CD4-positive, alpha-beta memory T cell (primary cell): ENCODE results near the gene CTNND1. TPM values are rescaled to one million over a fixed set of nuclear protein-coding genes. Genes with fewer than 3 reads are reported as not detected.
A peak's percentile ranks its signal among the peaks of the same experiment; 100 is the strongest.

Experiments used
- CTCF ChIA-PET: fragments of 350-600 bp; sonication (Branson Sonifier 250); formaldehyde crosslinking; loops from one replicate; lab custom pipeline; 2021; ENCODE audit warnings: inconsistent platforms; ENCODE audit not compliant: partially characterized antibody; lab: Charles Lee
- POLR2A ChIA-PET: fragments of 350-600 bp; sonication (Branson Sonifier 250); formaldehyde crosslinking; loops from one replicate; lab custom pipeline; 2021; ENCODE audit not compliant: partially characterized antibody; lab: Charles Lee
- DNase-seq, 5 donors: peaks; one replicate each; pipeline versions ENCODE4 v3.0.0 to v3.0.0-alpha.2; 2020 to 2022; ENCODE audit warnings: mixed read lengths in 1 of 5
- H3K27ac ChIP-seq: one replicate; pipeline ENCODE4 v1.7.0; 2013; ENCODE audit warnings: low read depth, low read length
- H3K27me3 ChIP-seq: 2 replicates; pipeline ENCODE4 v1.7.0; 2013; ENCODE audit warnings: mild to moderate bottlenecking, low read length, moderate library complexity; ENCODE audit not compliant: insufficient read depth
- H3K36me3 ChIP-seq: 2 replicates; pipeline ENCODE4 v1.7.0; 2013; ENCODE audit warnings: mild to moderate bottlenecking, low read length, moderate library complexity; ENCODE audit not compliant: insufficient read depth
- H3K4me1 ChIP-seq: 2 replicates; pipeline ENCODE4 v1.7.0; 2013; ENCODE audit warnings: mild to moderate bottlenecking, low read length, moderate library complexity; ENCODE audit not compliant: insufficient read depth
- H3K4me3 ChIP-seq, 2 donors: one replicate each; pipeline ENCODE4 v1.7.0; 2013; ENCODE audit warnings: low read length in 2 of 2, mild to moderate bottlenecking in 1 of 2
- H3K9me3 ChIP-seq, 2 donors: one replicate each; pipeline ENCODE4 v1.7.0; 2013; ENCODE audit warnings: low read length in 2 of 2, control low read depth in 1 of 2; ENCODE audit not compliant: control insufficient read depth in 1 of 2
- H3K27ac Mint-ChIP-seq, 7 donors: one replicate each; pipeline ENCODE4 v1.8.0; 2020 to 2021; ENCODE audit warnings: mixed read lengths in 7 of 7, mild to moderate bottlenecking in 6 of 7, inconsistent platforms in 3 of 7, moderate library complexity in 3 of 7
- H3K27me3 Mint-ChIP-seq, 2 donors: one replicate each; pipeline ENCODE4 v1.8.0; 2020 to 2021; ENCODE audit warnings: mixed read lengths in 2 of 2
- H3K36me3 Mint-ChIP-seq, 2 donors: one replicate each; pipeline ENCODE4 v1.8.0; 2020 to 2021; ENCODE audit warnings: mixed read lengths in 2 of 2, inconsistent platforms in 1 of 2, mild to moderate bottlenecking in 1 of 2
- H3K4me1 Mint-ChIP-seq, 4 donors: one replicate each; pipeline ENCODE4 v1.8.0; 2020 to 2021; ENCODE audit warnings: mixed read lengths in 4 of 4, mild to moderate bottlenecking in 1 of 4
- H3K4me3 Mint-ChIP-seq, 8 donors: one replicate each; pipeline ENCODE4 v1.8.0; 2020 to 2021; ENCODE audit warnings: mixed read lengths in 8 of 8, mild to moderate bottlenecking in 7 of 8, moderate library complexity in 6 of 8, inconsistent platforms in 3 of 8
- H3K9me3 Mint-ChIP-seq, 8 donors: one replicate each; pipeline ENCODE4 v1.8.0; 2020 to 2021; ENCODE audit warnings: mixed read lengths in 8 of 8, mild to moderate bottlenecking in 5 of 8, inconsistent platforms in 3 of 8, moderate library complexity in 1 of 8
- intact Hi-C: fragments of 100-400 bp; cut with micrococcal nuclease; formaldehyde crosslinking; loops from one replicate; pipeline ENCODE4 v1.15.1; 2023
- polyA plus RNA-seq, 2 donors: library from polyadenylated mRNA; unstranded; fragments of 300-500 nt; fragmentation: Illumina TruSeq; gene quantifications; one replicate each; pipeline ENCODE4 v1.2.3, GENCODE V29; 2021
- total RNA-seq, 2 experiments: library from RNA; stranded (reverse); gene quantifications; one replicate each; pipeline ENCODE4 v1.2.3, GENCODE V29; 2021

CTNND1 gene
- total and polyA plus RNA-seq, 4 experiments from 2014 or later = 0.91 to 11.1 (median 5.9) TPM

GRCh38 chr11:57787920-57788702 is 26.5 kb downstream of the CTNND1 start:
- H3K4me1 ChIP-seq = peaks cover 23% of the 10 kb centered on the region
- H3K27ac ChIP-seq = no peak overlapping the region

DNA sequence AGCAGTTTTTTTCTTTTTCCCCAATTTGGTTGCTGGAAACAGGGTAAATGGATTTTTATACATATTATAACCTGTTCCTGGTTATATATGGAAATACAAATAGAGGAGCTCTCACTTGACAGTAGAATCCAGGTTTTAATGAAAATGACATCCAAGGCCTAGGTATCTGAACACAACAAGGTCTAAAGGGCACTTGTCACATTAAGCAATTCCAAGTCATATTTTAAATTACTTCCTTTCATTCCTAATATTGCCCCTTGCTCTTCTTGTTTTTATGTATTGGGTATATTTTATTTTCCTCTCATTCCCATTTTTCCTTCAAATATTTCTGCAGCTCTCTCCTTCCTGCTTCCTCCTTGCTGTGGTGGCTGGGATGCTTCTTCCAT is 27.1 kb downstream of the CTNND1 start:
- H3K27me3 Mint-ChIP-seq = no peaks in the 10 kb centered on the region
- H3K9me3 Mint-ChIP-seq = no peaks in the 10 kb centered on the region

More at GRCh38 chr11:57787920-57788702, 26.5 kb downstream of the CTNND1 start:
- no peak overlapping the region for H3K4me3 ChIP-seq
- H3K27me3 ChIP-seq = no peaks in the 10 kb centered on the region
- Mint-ChIP-seq H3K9me3 (no peaks in the 10 kb centered on the region), H3K27me3 (no peaks in the 10 kb centered on the region), H3K27ac (peak overlapping the region in 2 of 7 donors; percentile 42 to 82), H3K4me1 (peaks cover 15 to 24% (median 20%) of the 10 kb centered on the region in 4 donors), H3K4me3 (no peak overlapping the region), H3K36me3 (no peaks in the 10 kb centered on the region)
- intact Hi-C loops = no loop called here
- H3K9me3 ChIP-seq = no peaks in the 10 kb centered on the region
- ChIA-PET CTCF (interaction anchor here (0.6 to 2.4 kb wide), 2 partner anchors 13 to 30 kb away, joined by 3 to 16 read pairs; no protein-coding TSS in a partner anchor), POLR2A (no interaction called here)
- DNase-seq = no peak
- no peaks in the 10 kb centered on the region for H3K36me3 ChIP-seq

DNA sequence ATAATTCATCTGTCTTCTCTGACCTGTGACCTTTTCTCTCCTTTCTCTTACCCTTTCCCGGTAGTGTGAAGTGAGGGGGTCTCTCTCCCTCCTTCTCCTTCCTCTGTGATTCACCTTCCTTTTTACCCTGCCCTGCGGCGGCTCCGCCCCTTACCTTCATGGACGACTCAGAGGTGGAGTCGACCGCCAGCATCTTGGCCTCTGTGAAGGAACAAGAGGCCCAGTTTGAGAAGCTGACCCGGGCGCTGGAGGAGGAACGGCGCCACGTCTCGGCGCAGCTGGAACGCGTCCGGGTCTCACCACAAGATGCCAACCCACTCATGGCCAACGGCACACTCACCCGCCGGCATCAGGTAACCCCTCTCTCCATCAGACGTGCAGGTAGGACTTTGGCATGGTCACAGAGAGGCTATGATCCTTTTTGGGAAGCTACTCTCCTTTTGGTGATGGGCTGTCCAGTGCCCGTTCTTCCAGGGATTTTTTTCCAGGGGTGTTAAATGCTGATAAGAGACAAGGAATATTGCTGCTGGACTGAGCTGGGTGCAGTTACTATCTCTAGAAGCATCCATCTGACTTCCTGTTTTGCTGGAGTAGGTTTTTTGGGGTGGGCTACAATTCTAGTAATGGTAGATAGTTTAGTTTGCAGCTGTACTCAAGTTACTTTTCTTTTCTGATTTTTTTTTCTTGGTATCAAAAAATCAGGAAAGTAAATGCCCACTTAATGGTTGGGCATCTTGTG is 29.9 kb downstream of the CTNND1 start:
- Mint-ChIP-seq H3K4me3 (peak overlapping the region in 7 of 8 donors; percentile 58 to 87 (median 76)), H3K36me3 (peaks cover 6 to 8% of the 10 kb centered on the region in 2 donors), H3K9me3 (no peaks in the 10 kb centered on the region), H3K4me1 (peaks cover 26 to 39% (median 32%) of the 10 kb centered on the region in 4 donors), H3K27me3 (no peaks in the 10 kb centered on the region), H3K27ac (peak overlapping the region; percentile 84 to 99 (median 97))
- H3K27ac ChIP-seq = peak overlapping the region; percentile 61
- H3K27me3 ChIP-seq = no peaks in the 10 kb centered on the region
- DNase-seq = no peak
- ChIA-PET POLR2A (interaction anchor here (0.9 to 4.0 kb wide), 3 partner anchors 40 to 80 kb away, joined by 3 to 20 read pairs (median 3); partner anchors contain the start of genes BTBD18, MED19, SELENOH and TMX2), CTCF (interaction anchor here (1.0 to 2.8 kb wide), 5 partner anchors 10 to 224 kb away, joined by 4 to 20 read pairs (median 5); partner anchors contain the start of gene UBE2L6)
- no peaks in the 10 kb centered on the region for H3K9me3 ChIP-seq
- no peaks in the 10 kb centered on the region for H3K36me3 ChIP-seq
- intact Hi-C loops = loop anchor here (1.0 to 5.0 kb wide), 7 partner anchors 9 to 1351 kb away; partner anchors contain the start of genes FAM111A, MED19, SELENOH and TMX2
- H3K4me1 ChIP-seq = peaks cover 35% of the 10 kb centered on the region
- H3K4me3 ChIP-seq = peak overlapping the region in 1 of 2 donors; percentile 23

More for the DNA sequence above, 27.1 kb downstream of the CTNND1 start:
- no peak for DNase-seq
- no peaks in the 10 kb centered on the region for H3K27me3 ChIP-seq
- CTCF ChIA-PET = interaction anchor here (2.4 kb wide), 1 partner anchor 12 kb away, joined by 16 read pairs; no protein-coding TSS in a partner anchor
- H3K36me3 ChIP-seq = no peaks in the 10 kb centered on the region
- Mint-ChIP-seq H3K4me1 (peaks cover 21 to 29% (median 25%) of the 10 kb centered on the region in 4 donors), H3K4me3 (no peak overlapping the region), H3K36me3 (no peaks in the 10 kb centered on the region), H3K27ac (no peak overlapping the region)
- intact Hi-C loops = no loop called here
- no peaks in the 10 kb centered on the region for H3K9me3 ChIP-seq
- H3K27ac ChIP-seq = no peak overlapping the region
- POLR2A ChIA-PET = no interaction called here
- H3K4me1 ChIP-seq = peaks cover 29% of the 10 kb centered on the region
- H3K4me3 ChIP-seq = no peak overlapping the region

GRCh38 chr11:57792060-57792541 is 30.5 kb downstream of the CTNND1 start:
- Histone ChIP-seq H3K4me3 (peak overlapping the region in 1 of 2 donors; percentile 23), H3K4me1 (peaks cover 35% of the 10 kb centered on the region)
- H3K4me1 Mint-ChIP-seq = peaks cover 26 to 39% (median 32%) of the 10 kb centered on the region in 4 donors

DNA sequence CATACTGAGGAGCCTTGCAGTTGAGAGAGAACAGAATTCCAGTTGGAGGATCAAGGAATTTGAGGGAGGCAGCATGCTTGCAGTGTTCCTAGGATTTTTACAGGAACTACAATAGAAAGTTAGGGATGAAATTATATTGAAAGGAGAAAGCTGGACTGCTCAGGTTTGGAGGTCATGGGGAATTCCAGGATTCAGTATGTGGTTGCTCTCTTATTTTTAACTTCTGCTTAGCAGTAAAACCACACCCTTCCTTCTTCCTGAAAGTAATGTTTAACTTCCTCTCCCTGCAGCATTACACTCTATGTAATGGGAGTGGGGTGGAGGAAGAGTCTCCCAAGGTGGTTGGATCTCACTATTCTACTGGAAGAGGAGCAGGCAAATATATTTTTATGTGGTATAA is 31.3 kb downstream of the CTNND1 start:
- no peaks in the 10 kb centered on the region for H3K27me3 Mint-ChIP-seq
- CTCF ChIA-PET = interaction anchor here (0.8 to 2.8 kb wide), 4 partner anchors 8 to 225 kb away, joined by 3 to 20 read pairs (median 6); partner anchors contain the start of gene UBE2L6
- H3K27ac Mint-ChIP-seq = peak overlapping the region; percentile 84 to 99 (median 97)
- peak overlapping the region; percentile 61 for H3K27ac ChIP-seq
- H3K9me3 Mint-ChIP-seq = no peaks in the 10 kb centered on the region
- H3K4me1 ChIP-seq = peaks cover 35% of the 10 kb centered on the region
- peak overlapping the region; percentile 60 to 87 (median 76) for H3K4me3 Mint-ChIP-seq
- H3K36me3 Mint-ChIP-seq = peaks cover 6 to 11% of the 10 kb centered on the region in 2 donors
- POLR2A ChIA-PET = interaction anchor here (1.0 to 4.0 kb wide), 3 partner anchors 47 to 126 kb away, joined by 3 to 20 read pairs (median 3); partner anchors contain the start of gene SELENOH
- H3K4me1 Mint-ChIP-seq = peaks cover 26 to 39% (median 32%) of the 10 kb centered on the region in 4 donors
- no peaks in the 10 kb centered on the region for H3K9me3 ChIP-seq
- intact Hi-C loops = loop anchor here (1.0 to 5.0 kb wide), 7 partner anchors 7 to 1349 kb away; partner anchors contain the start of genes FAM111A, MED19, SELENOH and TMX2
- no peaks in the 10 kb centered on the region for H3K27me3 ChIP-seq
- H3K4me3 ChIP-seq = no peak overlapping the region
- no peaks in the 10 kb centered on the region for H3K36me3 ChIP-seq
- peak in 3 of 5 donors; percentile 2 to 10 (median 7) for DNase-seq

More at GRCh38 chr11:57792060-57792541, 30.5 kb downstream of the CTNND1 start:
- ChIA-PET CTCF (interaction anchor here (1.0 to 2.8 kb wide), 4 partner anchors 9 to 225 kb away, joined by 4 to 20 read pairs (median 6); partner anchors contain the start of gene UBE2L6), POLR2A (interaction anchor here (0.9 to 4.0 kb wide), 5 partner anchors 41 to 126 kb away, joined by 3 to 20 read pairs (median 3); partner anchors contain the start of genes BTBD18, MED19, SELENOH and TMX2)
- H3K9me3 ChIP-seq = no peaks in the 10 kb centered on the region
- peak; percentile 84 to 93 (median 88) for DNase-seq
- H3K4me3 Mint-ChIP-seq = peak overlapping the region; percentile 58 to 87 (median 76)
- no peaks in the 10 kb centered on the region for H3K27me3 ChIP-seq
- peak overlapping the region; percentile 84 to 99 (median 97) for H3K27ac Mint-ChIP-seq
- no peaks in the 10 kb centered on the region for H3K36me3 ChIP-seq
- H3K9me3 Mint-ChIP-seq = no peaks in the 10 kb centered on the region
- peak overlapping the region; percentile 61 for H3K27ac ChIP-seq
- H3K27me3 Mint-ChIP-seq = no peaks in the 10 kb centered on the region
- peaks cover 6 to 11% of the 10 kb centered on the region in 2 donors for H3K36me3 Mint-ChIP-seq
- intact Hi-C loops = loop anchor here (1.0 to 5.0 kb wide), 7 partner anchors 8 to 1350 kb away; partner anchors contain the start of genes FAM111A, MED19, SELENOH and TMX2
